Left ventricle myocardium inferior (tissue), 1 donor: ENCODE results near the gene NFKB2. TPM values are rescaled to one million over a fixed set of nuclear protein-coding genes. Genes with fewer than 3 reads are reported as not detected.
A peak's percentile ranks its signal among the peaks of the same experiment; 100 is the strongest.

Source experiments
- DNase-seq: peaks from one replicate; pipeline ENCODE4 v3.0.0-alpha.2; 2020
- H3K27ac ChIP-seq: fragments of 200-600 bp; replicated peaks from 2 replicates; pipeline ENCODE4 v1.8.0; 2021
- H3K27me3 ChIP-seq: fragments of 200-600 bp; 2 replicates; pipeline ENCODE4 v1.8.0; 2021; ENCODE audit warnings: low read depth
- H3K36me3 ChIP-seq: fragments of 200-600 bp; 2 replicates; pipeline ENCODE4 v1.8.0; 2021
- H3K4me1 ChIP-seq: fragments of 200-600 bp; 2 replicates; pipeline ENCODE4 v1.8.0; 2021
- H3K4me3 ChIP-seq: fragments of 200-600 bp; 2 replicates; pipeline ENCODE4 v1.8.0; 2021; ENCODE audit warnings: mild to moderate bottlenecking, moderate library complexity
- H3K9me3 ChIP-seq: fragments of 200-600 bp; replicated peaks from 2 replicates; pipeline ENCODE4 v1.8.0; 2021
- CTCF ChIP-seq: fragments of 200-600 bp; IDR thresholded peaks from 2 replicates; pipeline ENCODE4 v1.8.0; 2021; ENCODE audit warnings: antibody characterized with exemption, mild to moderate bottlenecking, borderline replicate concordance
- intact Hi-C: fragments of 100-400 bp; cut with micrococcal nuclease; formaldehyde crosslinking; loops from one replicate; pipeline ENCODE4 v1.11.0; 2022
- total RNA-seq: library from RNA; stranded (reverse); fragmentation: NEBNext Ultra II Directional; extraction: Animal tissue kit (Norgen Biotek cat#: 25700); gene quantifications from one replicate; pipeline ENCODE4 v1.2.1, GENCODE V29; 2021
- donor health status: DM: no; HTN: yes; CAD: no; lungs with severe emphysema.

The NFKB2 gene
- total RNA-seq, 1 donor from 2014 or later: 11.0 TPM

GRCh38 chr10:102396317-102396650 lies 779 bp downstream of the NFKB2 start:
- intact Hi-C loops: loop anchor here (10.0 kb wide), 2 partner anchors 79 to 189 kb away; no protein-coding TSS in a partner anchor
- H3K4me3 ChIP-seq: peak overlapping the region; percentile 72
- no peak for TF ChIP-seq CTCF
- no peaks in the 10 kb centered on the region for H3K9me3 ChIP-seq
- H3K4me1 ChIP-seq: peaks cover 54% of the 10 kb centered on the region
- H3K36me3 ChIP-seq: peaks cover 18% of the 10 kb centered on the region
- no peak for DNase-seq
- no peaks in the 10 kb centered on the region for H3K27me3 ChIP-seq
- H3K27ac ChIP-seq: peak overlapping the region; percentile 96

GRCh38 chr10:102396730-102397151 lies 1.2 kb downstream of the NFKB2 start:
- intact Hi-C loops: loop anchor here (10.0 kb wide), 2 partner anchors 78 to 188 kb away; no protein-coding TSS in a partner anchor
- TF ChIP-seq CTCF: no peak
- DNase-seq: no peak
- Histone ChIP-seq H3K9me3 (no peaks in the 10 kb centered on the region), H3K36me3 (peaks cover 23% of the 10 kb centered on the region), H3K4me1 (peaks cover 54% of the 10 kb centered on the region), H3K27me3 (no peaks in the 10 kb centered on the region), H3K4me3 (peak overlapping the region; percentile 72), H3K27ac (no peak overlapping the region)

- H3K9me3 ChIP-seq: no peaks in the 10 kb centered on the region
- H3K27ac ChIP-seq: no peak overlapping the region
- H3K4me1 ChIP-seq: peaks cover 54% of the 10 kb centered on the region
- intact Hi-C loops: loop anchor here (10.0 kb wide), 2 partner anchors 77 to 187 kb away; no protein-coding TSS in a partner anchor
- no peak for DNase-seq
- no peaks in the 10 kb centered on the region for H3K27me3 ChIP-seq
- H3K36me3 ChIP-seq: peaks cover 29% of the 10 kb centered on the region
- no peak for TF ChIP-seq CTCF
- H3K4me3 ChIP-seq: no peak overlapping the region
These were observed 2.0 kb downstream of the NFKB2 start for GRCh38 chr10:102397222-102398171.

- Histone ChIP-seq H3K27me3 (no peaks in the 10 kb centered on the region), H3K36me3 (peaks cover 33% of the 10 kb centered on the region), H3K4me1 (peaks cover 51% of the 10 kb centered on the region), H3K27ac (peak overlapping the region; percentile 95), H3K4me3 (peak overlapping the region; percentile 80), H3K9me3 (no peaks in the 10 kb centered on the region)
- intact Hi-C loops: loop anchor here (10.0 kb wide), 2 partner anchors 76 to 186 kb away; no protein-coding TSS in a partner anchor
- DNase-seq: no peak
- no peak for TF ChIP-seq CTCF
These were observed 2.9 kb downstream of the NFKB2 start for GRCh38 chr10:102398172-102399020.

GRCh38 chr10:102399217-102400021 lies 3.9 kb downstream of the NFKB2 start:
- peak overlapping the region; percentile 95 for H3K27ac ChIP-seq
- peaks cover 43% of the 10 kb centered on the region for H3K4me1 ChIP-seq
- no peaks in the 10 kb centered on the region for H3K9me3 ChIP-seq
- H3K36me3 ChIP-seq: peaks cover 33% of the 10 kb centered on the region
- intact Hi-C loops: loop anchor here (10.0 kb wide), 2 partner anchors 75 to 185 kb away; no protein-coding TSS in a partner anchor
- no peaks in the 10 kb centered on the region for H3K27me3 ChIP-seq
- peak; percentile 90 for DNase-seq
- TF ChIP-seq CTCF: peak; percentile 97
- H3K4me3 ChIP-seq: peak overlapping the region; percentile 80
